Measurements from ENCODE around the gene CD300LG.
"Not testable (repeated sequence)": the region's sequence is repeated elsewhere in the genome, so short reads cannot be mapped to it uniquely, and the experiment has no call there.

The CD300LG gene

GRCh38 chr17:43846963-43847371 is at the start of gene CD300LG:
TSS of gene CD300LG (plus strand) at chr17:43847176. CDS start at chr17:43847217, 41 bp downstream.
- Histone ChIP-seq H3K36me3 (ENCODE audit: control insufficient read depth in 2 of 2, insufficient read depth in 2 of 2, low read length in 2 of 2) (no peaks in the 10 kb centered on the region), H3K9ac (ENCODE audit: low read depth in 1 of 2, low read length in 2 of 2) (no peak within 1 kb of the TSS), H3K9me3 (ENCODE audit: control insufficient read depth in 2 of 2, low read length in 2 of 2) (no peaks in the 10 kb centered on the region), H3K27ac (ENCODE audit: low read depth in 2 of 2, low read length in 2 of 2) (no peak within 1 kb of the TSS), H3K27me3 (ENCODE audit: control insufficient read depth in 2 of 2, insufficient read depth in 2 of 2, low read length in 2 of 2) (peaks cover 0 to 2% of the 10 kb centered on the region in 2 donors), H3K4me1 (ENCODE audit: control insufficient read depth in 2 of 2, insufficient read depth in 2 of 2, low read length in 2 of 2) (no peaks in the 10 kb centered on the region), H3K4me3 (ENCODE audit: low read length in 2 of 2) (no peak within 1 kb of the TSS)

- not testable (repeated sequence) for H3K9ac ChIP-seq (ENCODE audit: low read depth in 1 of 2, low read length in 2 of 2); H3K4me1 ChIP-seq (ENCODE audit: control insufficient read depth in 2 of 2, insufficient read depth in 2 of 2, low read length in 2 of 2); H3K9me3 ChIP-seq (ENCODE audit: control insufficient read depth in 2 of 2, low read length in 2 of 2); H3K27ac ChIP-seq (ENCODE audit: low read depth in 2 of 2, low read length in 2 of 2); H3K36me3 ChIP-seq (ENCODE audit: control insufficient read depth in 2 of 2, insufficient read depth in 2 of 2, low read length in 2 of 2); H3K27me3 ChIP-seq (ENCODE audit: control insufficient read depth in 2 of 2, insufficient read depth in 2 of 2, low read length in 2 of 2); H3K4me3 ChIP-seq (ENCODE audit: low read length in 2 of 2)
Measured at GRCh38 chr17:43798024-43798423, 49.0 kb upstream of the CD300LG start.

GRCh38 chr17:43799047-43799446 is 47.9 kb upstream of the CD300LG start:
- Histone ChIP-seq H3K27ac (ENCODE audit: low read depth in 2 of 2, low read length in 2 of 2) (no peak overlapping the region), H3K36me3 (ENCODE audit: control insufficient read depth in 2 of 2, insufficient read depth in 2 of 2, low read length in 2 of 2) (no peaks in the 10 kb centered on the region), H3K9ac (ENCODE audit: low read depth in 1 of 2, low read length in 2 of 2) (no peak overlapping the region)

GRCh38 chr17:43800736-43801135 is 46.2 kb upstream of the CD300LG start:
- no peak overlapping the region for H3K9ac ChIP-seq (ENCODE audit: low read depth in 1 of 2, low read length in 2 of 2)
- no peaks in the 10 kb centered on the region for H3K36me3 ChIP-seq (ENCODE audit: control insufficient read depth in 2 of 2, insufficient read depth in 2 of 2, low read length in 2 of 2)
- H3K4me1 ChIP-seq (ENCODE audit: control insufficient read depth in 2 of 2, insufficient read depth in 2 of 2, low read length in 2 of 2), result no peaks in the 10 kb centered on the region
- no peaks in the 10 kb centered on the region for H3K9me3 ChIP-seq (ENCODE audit: control insufficient read depth in 2 of 2, low read length in 2 of 2)
- H3K4me3 ChIP-seq (ENCODE audit: low read length in 2 of 2), result no peak overlapping the region
- H3K27ac ChIP-seq (ENCODE audit: low read depth in 2 of 2, low read length in 2 of 2), result no peak overlapping the region
- H3K27me3 ChIP-seq (ENCODE audit: control insufficient read depth in 2 of 2, insufficient read depth in 2 of 2, low read length in 2 of 2), result no peaks in the 10 kb centered on the region

More at GRCh38 chr17:43799047-43799446, 47.9 kb upstream of the CD300LG start:
- H3K27me3 ChIP-seq (ENCODE audit: control insufficient read depth in 2 of 2, insufficient read depth in 2 of 2, low read length in 2 of 2), result no peaks in the 10 kb centered on the region
- H3K9me3 ChIP-seq (ENCODE audit: control insufficient read depth in 2 of 2, low read length in 2 of 2), result no peaks in the 10 kb centered on the region
- H3K4me1 ChIP-seq (ENCODE audit: control insufficient read depth in 2 of 2, insufficient read depth in 2 of 2, low read length in 2 of 2), result no peaks in the 10 kb centered on the region
- no peak overlapping the region for H3K4me3 ChIP-seq (ENCODE audit: low read length in 2 of 2)

- Histone ChIP-seq H3K36me3 (ENCODE audit: control insufficient read depth in 2 of 2, insufficient read depth in 2 of 2, low read length in 2 of 2) (no peaks in the 10 kb centered on the region), H3K4me1 (ENCODE audit: control insufficient read depth in 2 of 2, insufficient read depth in 2 of 2, low read length in 2 of 2) (no peaks in the 10 kb centered on the region), H3K27me3 (ENCODE audit: control insufficient read depth in 2 of 2, insufficient read depth in 2 of 2, low read length in 2 of 2) (no peaks in the 10 kb centered on the region), H3K9me3 (ENCODE audit: control insufficient read depth in 2 of 2, low read length in 2 of 2) (no peaks in the 10 kb centered on the region), H3K9ac (ENCODE audit: low read depth in 1 of 2, low read length in 2 of 2) (no peak overlapping the region), H3K4me3 (ENCODE audit: low read length in 2 of 2) (no peak overlapping the region), H3K27ac (ENCODE audit: low read depth in 2 of 2, low read length in 2 of 2) (no peak overlapping the region)
Measured at GRCh38 chr17:43801844-43802243, 45.1 kb upstream of the CD300LG start.

GRCh38 chr17:43803758-43804157 is 43.2 kb upstream of the CD300LG start:
- Histone ChIP-seq H3K4me1 (ENCODE audit: control insufficient read depth in 2 of 2, insufficient read depth in 2 of 2, low read length in 2 of 2) (no peaks in the 10 kb centered on the region), H3K4me3 (ENCODE audit: low read length in 2 of 2) (no peak overlapping the region), H3K27ac (ENCODE audit: low read depth in 2 of 2, low read length in 2 of 2) (no peak overlapping the region), H3K9me3 (ENCODE audit: control insufficient read depth in 2 of 2, low read length in 2 of 2) (no peaks in the 10 kb centered on the region), H3K27me3 (ENCODE audit: control insufficient read depth in 2 of 2, insufficient read depth in 2 of 2, low read length in 2 of 2) (no peaks in the 10 kb centered on the region), H3K36me3 (ENCODE audit: control insufficient read depth in 2 of 2, insufficient read depth in 2 of 2, low read length in 2 of 2) (no peaks in the 10 kb centered on the region), H3K9ac (ENCODE audit: low read depth in 1 of 2, low read length in 2 of 2) (no peak overlapping the region)

GRCh38 chr17:43805117-43805516 is 41.9 kb upstream of the CD300LG start:
- H3K4me1 ChIP-seq (ENCODE audit: control insufficient read depth in 2 of 2, insufficient read depth in 2 of 2, low read length in 2 of 2), result no peaks in the 10 kb centered on the region

GRCh38 chr17:43808076-43808475 is 38.9 kb upstream of the CD300LG start:
- Histone ChIP-seq H3K9me3 (ENCODE audit: control insufficient read depth in 2 of 2, low read length in 2 of 2) (no peaks in the 10 kb centered on the region), H3K36me3 (ENCODE audit: control insufficient read depth in 2 of 2, insufficient read depth in 2 of 2, low read length in 2 of 2) (no peaks in the 10 kb centered on the region), H3K4me3 (ENCODE audit: low read length in 2 of 2) (no peak overlapping the region), H3K4me1 (ENCODE audit: control insufficient read depth in 2 of 2, insufficient read depth in 2 of 2, low read length in 2 of 2) (no peaks in the 10 kb centered on the region), H3K27me3 (ENCODE audit: control insufficient read depth in 2 of 2, insufficient read depth in 2 of 2, low read length in 2 of 2) (no peaks in the 10 kb centered on the region), H3K27ac (ENCODE audit: low read depth in 2 of 2, low read length in 2 of 2) (no peak overlapping the region), H3K9ac (ENCODE audit: low read depth in 1 of 2, low read length in 2 of 2) (no peak overlapping the region)

More at GRCh38 chr17:43805117-43805516, 41.9 kb upstream of the CD300LG start:
- Histone ChIP-seq H3K4me3 (ENCODE audit: low read length in 2 of 2) (no peak overlapping the region), H3K27me3 (ENCODE audit: control insufficient read depth in 2 of 2, insufficient read depth in 2 of 2, low read length in 2 of 2) (no peaks in the 10 kb centered on the region), H3K27ac (ENCODE audit: low read depth in 2 of 2, low read length in 2 of 2) (no peak overlapping the region), H3K36me3 (ENCODE audit: control insufficient read depth in 2 of 2, insufficient read depth in 2 of 2, low read length in 2 of 2) (no peaks in the 10 kb centered on the region), H3K9me3 (ENCODE audit: control insufficient read depth in 2 of 2, low read length in 2 of 2) (no peaks in the 10 kb centered on the region), H3K9ac (ENCODE audit: low read depth in 1 of 2, low read length in 2 of 2) (no peak overlapping the region)

GRCh38 chr17:43809121-43809520 is 37.9 kb upstream of the CD300LG start:
- Histone ChIP-seq H3K4me1 (ENCODE audit: control insufficient read depth in 2 of 2, insufficient read depth in 2 of 2, low read length in 2 of 2) (no peaks in the 10 kb centered on the region), H3K9ac (ENCODE audit: low read depth in 1 of 2, low read length in 2 of 2) (no peak overlapping the region), H3K4me3 (ENCODE audit: low read length in 2 of 2) (no peak overlapping the region), H3K27me3 (ENCODE audit: control insufficient read depth in 2 of 2, insufficient read depth in 2 of 2, low read length in 2 of 2) (no peaks in the 10 kb centered on the region), H3K36me3 (ENCODE audit: control insufficient read depth in 2 of 2, insufficient read depth in 2 of 2, low read length in 2 of 2) (no peaks in the 10 kb centered on the region), H3K27ac (ENCODE audit: low read depth in 2 of 2, low read length in 2 of 2) (no peak overlapping the region), H3K9me3 (ENCODE audit: control insufficient read depth in 2 of 2, low read length in 2 of 2) (no peaks in the 10 kb centered on the region)

GRCh38 chr17:43810226-43810715 is 36.7 kb upstream of the CD300LG start:
- H3K27ac ChIP-seq (ENCODE audit: low read depth in 2 of 2, low read length in 2 of 2), result no peak overlapping the region
- no peak overlapping the region for H3K4me3 ChIP-seq (ENCODE audit: low read length in 2 of 2)

GRCh38 chr17:43810823-43811222 is 36.2 kb upstream of the CD300LG start:
- H3K4me3 ChIP-seq (ENCODE audit: low read length in 2 of 2), result no peak overlapping the region
- H3K36me3 ChIP-seq (ENCODE audit: control insufficient read depth in 2 of 2, insufficient read depth in 2 of 2, low read length in 2 of 2), result no peaks in the 10 kb centered on the region
- H3K9me3 ChIP-seq (ENCODE audit: control insufficient read depth in 2 of 2, low read length in 2 of 2), result no peaks in the 10 kb centered on the region
- no peak overlapping the region for H3K27ac ChIP-seq (ENCODE audit: low read depth in 2 of 2, low read length in 2 of 2)
- H3K4me1 ChIP-seq (ENCODE audit: control insufficient read depth in 2 of 2, insufficient read depth in 2 of 2, low read length in 2 of 2), result no peaks in the 10 kb centered on the region
- no peak overlapping the region for H3K9ac ChIP-seq (ENCODE audit: low read depth in 1 of 2, low read length in 2 of 2)
- no peaks in the 10 kb centered on the region for H3K27me3 ChIP-seq (ENCODE audit: control insufficient read depth in 2 of 2, insufficient read depth in 2 of 2, low read length in 2 of 2)

More at GRCh38 chr17:43810226-43810715, 36.7 kb upstream of the CD300LG start:
- H3K9ac ChIP-seq (ENCODE audit: low read depth in 1 of 2, low read length in 2 of 2), result no peak overlapping the region
- no peaks in the 10 kb centered on the region for H3K27me3 ChIP-seq (ENCODE audit: control insufficient read depth in 2 of 2, insufficient read depth in 2 of 2, low read length in 2 of 2)
- no peaks in the 10 kb centered on the region for H3K36me3 ChIP-seq (ENCODE audit: control insufficient read depth in 2 of 2, insufficient read depth in 2 of 2, low read length in 2 of 2)
- no peaks in the 10 kb centered on the region for H3K9me3 ChIP-seq (ENCODE audit: control insufficient read depth in 2 of 2, low read length in 2 of 2)
- H3K4me1 ChIP-seq (ENCODE audit: control insufficient read depth in 2 of 2, insufficient read depth in 2 of 2, low read length in 2 of 2), result no peaks in the 10 kb centered on the region

All from mucosa of rectum (tissue), 2 donors.